ENCODE measurements around the gene PTPRK.

GRCh38 chr6:128124713-128125112, 395.7 kb downstream of the PTPRK start:
- TF ChIP-seq CTCF (conservative IDR thresholded peaks at IDR 0.05; ENCODE audit: low read depth, low read length) (no peak), EZH2 (IDR thresholded peaks at IDR 0.05; ENCODE audit: low read length, unreplicated experiment) (no peak)

Data from PC-3 (cell line).